GM23248 (cell line): ENCODE data around the gene CDC40. TPM values are rescaled to one million over a fixed set of nuclear protein-coding genes. Genes with fewer than 3 reads are reported as not detected.
"Not testable (repeated sequence)": the region's sequence is repeated elsewhere in the genome, so short reads cannot be mapped to it uniquely, and the experiment has no call there.

ENCODE experiments used
- DNase-seq: peaks from one replicate; pipeline ENCODE4 v3.0.0-alpha.2; 2015
- H2AFZ ChIP-seq: fragments of 200-600 bp; sonication (generic); 2 replicates; pipeline ENCODE4 v1.6.1; 2016; ENCODE audit warnings: antibody characterized with exemption
- H3F3A ChIP-seq: fragments of 200-600 bp; sonication (generic); 2 replicates; pipeline ENCODE4 v1.6.1; 2016; ENCODE audit warnings: mild to moderate bottlenecking, antibody characterized with exemption, mixed run types; ENCODE audit not compliant: insufficient read depth
- H3K27ac ChIP-seq: fragments of 200-600 bp; sonication (generic); 2 replicates; pipeline ENCODE4 v1.5.1; 2016; ENCODE audit warnings: mild to moderate bottlenecking
- H3K27me3 ChIP-seq: fragments of 200-600 bp; sonication (generic); replicated peaks from 2 replicates; pipeline ENCODE4 v1.6.1; 2016; ENCODE audit warnings: mild to moderate bottlenecking; ENCODE audit not compliant: insufficient read depth
- H3K36me3 ChIP-seq: fragments of 200-600 bp; sonication (generic); 2 replicates; pipeline ENCODE4 v1.6.1; 2016; ENCODE audit warnings: low read depth, mild to moderate bottlenecking
- H3K4me1 ChIP-seq: fragments of 200-600 bp; sonication (generic); 2 replicates; pipeline ENCODE4 v1.6.1; 2016; ENCODE audit warnings: mild to moderate bottlenecking; ENCODE audit not compliant: insufficient read depth
- H3K4me2 ChIP-seq: fragments of 200-600 bp; sonication (generic); one replicate; pipeline ENCODE4 v1.6.1; 2016; ENCODE audit warnings: mild to moderate bottlenecking; ENCODE audit not compliant: unreplicated experiment
- H3K4me3 ChIP-seq: fragments of 200-600 bp; sonication (generic); 2 replicates; pipeline ENCODE4 v1.5.1; 2016; ENCODE audit warnings: mild to moderate bottlenecking
- H3K79me2 ChIP-seq: fragments of 200-600 bp; sonication (generic); 2 replicates; pipeline ENCODE4 v1.6.1; 2016; ENCODE audit warnings: mild to moderate bottlenecking; ENCODE audit not compliant: insufficient read depth
- H3K9ac ChIP-seq: fragments of 200-600 bp; sonication (generic); 2 replicates; pipeline ENCODE4 v1.6.1; 2016; ENCODE audit warnings: mild to moderate bottlenecking
- H3K9me2 ChIP-seq: fragments of 200-600 bp; sonication (generic); 2 replicates; pipeline ENCODE4 v1.6.1; 2016; ENCODE audit warnings: mixed run types, mild to moderate bottlenecking, moderate library complexity; ENCODE audit not compliant: insufficient read depth
- H3K9me3 ChIP-seq: fragments of 200-600 bp; sonication (generic); one replicate; pipeline ENCODE4 v1.6.1; 2017; ENCODE audit warnings: low read depth
- H4K20me1 ChIP-seq: fragments of 200-600 bp; sonication (generic); 2 replicates; pipeline ENCODE4 v1.6.0; 2016; ENCODE audit not compliant: insufficient read depth
- EZH2 ChIP-seq: fragments of 200-600 bp; sonication (generic); IDR thresholded peaks from 2 replicates; pipeline ENCODE4 v1.6.1; 2018; ENCODE audit warnings: antibody characterized with exemption, mild to moderate bottlenecking; ENCODE audit not compliant: insufficient read depth, poor library complexity, severe bottlenecking
- EZH2phosphoT487 ChIP-seq: fragments of 200-600 bp; sonication (generic); IDR thresholded peaks from 2 replicates; pipeline ENCODE4 v1.6.1; 2018; ENCODE audit warnings: antibody characterized with exemption, moderate library complexity, mild to moderate bottlenecking, low read depth; ENCODE audit not compliant: insufficient read depth
- WGBS, 2 experiments: methylation state at CpG; one replicate each; pipeline ENCODE4 v1.1.6; 2015 to 2017; ENCODE audit warnings: low lambda C conversion rate in 2 of 2, low coverage in 1 of 2; ENCODE audit errors: missing lambda C conversion rate in 2 of 2; 5-methylcytosine and 5-hydroxymethylcytosine counted together
- in situ Hi-C: fragments of 300-500 bp; cut with MboI; formaldehyde crosslinking; loops from 2 replicates; pipeline ENCODE4 v1.15.0; 2020
- polyA plus RNA-seq: library from polyadenylated mRNA; unstranded; fragments of >200 nt; fragmentation: Nextera tagmentation; extraction: Ambion mirVana; gene quantifications from 2 replicates; pipeline ENCODE4 v1.2.1, GENCODE V29; 2016
- total RNA-seq: library from RNA; depleted of rRNA; stranded (reverse); fragments of >200 nt; shearing (Covaris generic); gene quantifications from 2 replicates; pipeline ENCODE4 v1.2.3, GENCODE V29; 2014

The CDC40 gene
- total and polyA plus RNA-seq, 2 experiments from 2014 or later: 21.1 to 21.9 TPM

DNA sequence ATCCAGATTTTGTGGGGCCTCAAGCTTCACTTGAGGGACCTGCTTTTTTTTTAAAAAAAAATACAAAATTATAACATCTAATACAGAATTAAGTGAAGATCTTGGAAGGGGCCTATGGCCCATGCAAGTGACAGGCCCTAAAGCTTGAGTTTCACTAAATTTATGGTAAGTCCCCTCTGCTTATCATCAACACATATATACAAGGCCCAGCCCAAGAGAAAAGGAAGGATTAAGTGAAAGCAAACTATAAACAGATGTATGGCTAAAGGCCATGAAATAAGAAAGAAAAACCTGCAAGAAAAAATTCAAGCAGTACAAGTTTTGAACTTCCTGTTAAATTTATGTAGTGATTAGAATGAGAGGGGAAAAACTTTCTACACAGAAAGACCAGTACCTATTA is 86.8 kb downstream of the CDC40 start:
- Histone ChIP-seq H3K79me2 (no peaks in the 10 kb centered on the region), H4K20me1 (no peaks in the 10 kb centered on the region), H3K27me3 (no peaks in the 10 kb centered on the region), H3F3A (no peaks in the 10 kb centered on the region), H3K4me1 (no peaks in the 10 kb centered on the region), H2AFZ (no peak overlapping the region), H3K9me3 (no peaks in the 10 kb centered on the region), H3K9me2 (no peaks in the 10 kb centered on the region), H3K27ac (no peak overlapping the region), H3K4me2 (no peak overlapping the region), H3K4me3 (no peak overlapping the region), H3K9ac (no peak overlapping the region), H3K36me3 (no peaks in the 10 kb centered on the region)
- no peak for TF ChIP-seq EZH2
- no peak for TF ChIP-seq EZH2phosphoT487
- no peak for DNase-seq
- in situ Hi-C loops: no loop called here

DNA sequence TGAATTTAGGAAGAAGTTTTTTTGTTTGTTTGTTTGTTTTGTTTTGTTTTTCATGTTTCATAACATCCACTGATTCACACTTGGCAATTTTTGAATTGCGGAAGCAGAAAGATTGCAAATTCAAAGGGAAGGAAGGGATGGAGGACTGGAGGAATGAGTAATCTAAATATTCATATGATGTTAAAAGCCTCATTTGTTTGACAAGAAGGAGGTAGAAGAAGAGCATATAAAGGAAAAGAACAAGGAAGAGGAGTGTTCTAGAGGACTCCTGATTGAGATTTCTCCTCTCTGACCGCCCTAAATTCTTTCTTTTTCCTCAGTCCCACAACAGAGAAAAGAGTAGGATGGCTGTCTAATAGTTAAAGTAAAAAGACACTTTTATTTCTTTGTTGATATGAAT is 89.4 kb downstream of the CDC40 start:
- no peak overlapping the region for H3K4me2 ChIP-seq
- no peaks in the 10 kb centered on the region for H3K4me1 ChIP-seq
- H3K79me2 ChIP-seq: no peaks in the 10 kb centered on the region
- TF ChIP-seq EZH2: no peak
- no peak for TF ChIP-seq EZH2phosphoT487
- no peak overlapping the region for H3K4me3 ChIP-seq
- H3K9me3 ChIP-seq: no peaks in the 10 kb centered on the region
- H2AFZ ChIP-seq: no peak overlapping the region
- no peaks in the 10 kb centered on the region for H3K36me3 ChIP-seq
- no peaks in the 10 kb centered on the region for H3F3A ChIP-seq
- no peak overlapping the region for H3K9ac ChIP-seq
- H3K9me2 ChIP-seq: no peaks in the 10 kb centered on the region
- 88 to 89% methylated on average over 2 of the region's 2 CpGs for WGBS, 2 experiments
- no peak for DNase-seq
- no peak overlapping the region for H3K27ac ChIP-seq
- in situ Hi-C loops: no loop called here
- no peaks in the 10 kb centered on the region for H3K27me3 ChIP-seq
- H4K20me1 ChIP-seq: no peaks in the 10 kb centered on the region

DNA sequence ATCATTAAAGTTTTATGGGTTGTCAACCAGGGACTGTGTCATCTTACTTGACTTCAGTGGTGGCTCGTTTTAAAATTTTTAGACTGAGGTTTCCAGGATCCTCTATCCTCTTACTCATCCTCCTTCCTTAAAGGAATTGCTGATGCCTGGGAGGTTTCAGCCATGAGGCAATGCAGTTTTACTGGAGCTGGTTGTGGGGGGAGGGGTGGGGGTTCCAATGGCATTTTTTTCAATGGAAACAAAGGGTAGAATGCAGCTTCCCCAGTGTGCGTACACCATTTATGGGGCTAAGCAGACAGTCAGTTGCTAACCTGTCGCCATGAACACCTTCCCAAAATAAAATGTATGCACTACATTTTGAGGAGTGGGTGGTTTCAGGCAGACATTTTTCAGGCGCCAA is 89.9 kb downstream of the CDC40 start:
- no peaks in the 10 kb centered on the region for H3K9me3 ChIP-seq
- no peaks in the 10 kb centered on the region for H4K20me1 ChIP-seq
- peak; percentile 22 for DNase-seq
- no peak overlapping the region for H3K27ac ChIP-seq
- no peak overlapping the region for H3K4me3 ChIP-seq
- H3K79me2 ChIP-seq: no peaks in the 10 kb centered on the region
- no peaks in the 10 kb centered on the region for H3K4me1 ChIP-seq
- WGBS, 2 experiments: 69 to 73% methylated on average over 4 of the region's 4 CpGs
- in situ Hi-C loops: no loop called here
- no peak for TF ChIP-seq EZH2phosphoT487
- TF ChIP-seq EZH2: no peak
- H3K36me3 ChIP-seq: no peaks in the 10 kb centered on the region
- no peaks in the 10 kb centered on the region for H3K9me2 ChIP-seq
- no peak overlapping the region for H3K4me2 ChIP-seq
- no peaks in the 10 kb centered on the region for H3K27me3 ChIP-seq
- H3K9ac ChIP-seq: no peak overlapping the region
- no peaks in the 10 kb centered on the region for H3F3A ChIP-seq
- H2AFZ ChIP-seq: no peak overlapping the region

DNA sequence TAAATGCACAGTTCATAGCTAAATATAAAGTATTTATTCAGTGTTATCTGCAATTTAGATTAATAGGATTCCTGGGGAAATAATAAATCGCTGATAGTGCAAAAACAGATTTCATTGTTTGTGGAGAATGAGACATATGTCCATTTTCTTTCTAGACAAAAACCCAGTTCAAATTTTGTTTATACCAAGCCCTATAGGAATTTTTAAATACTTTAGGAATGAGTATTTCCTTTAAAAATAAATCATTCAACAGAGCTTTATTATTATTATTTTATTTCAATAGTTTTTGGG is 91.5 kb downstream of the CDC40 start:
- DNase-seq: no peak
- H3K9me3 ChIP-seq: no peaks in the 10 kb centered on the region
- H3K27me3 ChIP-seq: no peaks in the 10 kb centered on the region
- in situ Hi-C loops: no loop called here
- no peak overlapping the region for H3K4me3 ChIP-seq
- no peaks in the 10 kb centered on the region for H3K4me1 ChIP-seq
- TF ChIP-seq EZH2phosphoT487 (no peak), EZH2 (no peak)
- no peaks in the 10 kb centered on the region for H3K36me3 ChIP-seq
- H3F3A ChIP-seq: no peaks in the 10 kb centered on the region
- no peak overlapping the region for H3K27ac ChIP-seq
- no peaks in the 10 kb centered on the region for H3K79me2 ChIP-seq
- no peaks in the 10 kb centered on the region for H3K9me2 ChIP-seq
- H4K20me1 ChIP-seq: no peaks in the 10 kb centered on the region
- H3K9ac ChIP-seq: no peak overlapping the region
- no peak overlapping the region for H2AFZ ChIP-seq
- 86 to 92% methylated on average over 1 of the region's 1 CpG for WGBS, 2 experiments
- H3K4me2 ChIP-seq: no peak overlapping the region

DNA sequence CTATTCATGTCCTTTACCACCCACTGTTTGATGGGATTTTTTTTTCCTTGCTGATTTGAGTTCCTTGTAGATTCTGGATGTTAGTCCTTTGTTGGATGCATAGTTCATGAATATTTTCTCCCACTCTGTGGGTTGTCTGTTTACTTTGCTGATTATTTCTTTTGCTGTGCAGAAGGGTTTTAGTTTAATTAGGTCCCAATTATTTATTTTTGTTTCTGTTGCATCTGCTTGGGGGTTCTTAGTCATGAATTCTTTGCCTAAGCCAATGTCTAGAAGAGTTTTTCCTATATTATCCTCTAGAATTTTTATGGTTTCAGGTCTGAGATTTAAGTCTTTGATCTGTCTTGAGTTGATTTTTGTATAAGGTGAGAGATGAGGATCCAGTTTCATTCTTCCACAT is 92.6 kb downstream of the CDC40 start:
- H4K20me1 ChIP-seq, H3K4me1 ChIP-seq, DNase-seq, H3K36me3 ChIP-seq, H3K79me2 ChIP-seq, H3F3A ChIP-seq, H3K9me2 ChIP-seq, H3K4me2 ChIP-seq, H3K4me3 ChIP-seq, H3K27me3 ChIP-seq, in situ Hi-C loops, H3K9me3 ChIP-seq, H3K9ac ChIP-seq, H2AFZ ChIP-seq, H3K27ac ChIP-seq: not testable (repeated sequence)
